Astrocyte of the cerebellum (primary cell): ENCODE data around the gene GABARAP.

ENCODE experiments used
- DNase-seq: peaks from one replicate; pipeline ENCODE4 v3.0.0-alpha.2; 2011; ENCODE audit warnings: low read depth
- H3K4me3 ChIP-seq: 2 replicates; pipeline ENCODE4 v1.5.1; 2011; ENCODE audit warnings: mild to moderate bottlenecking, low read depth, low read length, moderate library complexity
- CTCF ChIP-seq: IDR thresholded peaks from 2 replicates; pipeline ENCODE4 v1.5.1; 2012; ENCODE audit warnings: low read length, low read depth, moderate library complexity, mild to moderate bottlenecking; ENCODE audit errors: missing control alignments
- in situ Hi-C: cut with HindIII; loops from 2 replicates; pipeline ENCODE4 v1.10.0; 2017; ENCODE audit warnings: low sequenced_read_pairs

Gene GABARAP

GRCh38 chr17:7207120-7208001, 34.9 kb downstream of the GABARAP start:
- DNase-seq: no peak
- TF ChIP-seq CTCF: no peak
- no peak overlapping the region for H3K4me3 ChIP-seq
- in situ Hi-C loops: no loop called here

GRCh38 chr17:7205561-7205960, 36.7 kb downstream of the GABARAP start:
- no peak for DNase-seq
- in situ Hi-C loops: no loop called here
- no peak for TF ChIP-seq CTCF
- peak overlapping the region; percentile 48 for H3K4me3 ChIP-seq

DNA sequence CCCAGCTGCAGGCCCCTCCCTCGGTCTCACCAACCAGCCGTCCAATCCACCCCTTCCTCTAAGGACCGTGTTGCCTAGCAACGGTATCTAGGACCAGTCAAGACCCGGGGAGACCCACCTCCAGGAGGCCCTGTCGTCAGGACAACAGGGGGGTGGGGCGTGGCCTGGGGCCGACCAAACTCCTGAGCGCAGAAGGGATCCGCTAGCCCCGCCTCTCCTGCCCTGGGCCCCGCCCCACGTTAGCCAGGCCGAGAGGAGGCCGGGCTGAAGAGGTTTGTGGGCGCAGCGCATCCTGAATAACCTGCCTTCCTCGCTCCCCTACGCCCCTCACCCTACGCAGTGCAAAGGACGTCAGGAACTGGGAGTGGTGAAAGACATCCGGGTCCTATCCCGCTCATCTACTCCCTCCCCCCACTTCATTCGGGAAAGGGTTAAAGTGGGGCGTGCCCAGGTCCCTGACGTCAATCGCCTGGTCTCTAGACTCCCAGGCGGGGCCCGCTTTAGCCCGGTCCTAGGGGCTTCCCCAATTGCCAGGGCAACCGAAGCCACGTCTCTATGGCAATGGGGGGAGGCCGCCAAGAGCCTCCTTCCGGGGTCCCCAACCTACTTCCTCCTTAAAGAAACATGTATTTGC, 37.3 kb downstream of the GABARAP start:
- no peak for TF ChIP-seq CTCF
- peak overlapping the region; percentile 48 for H3K4me3 ChIP-seq
- peak; percentile 67 for DNase-seq
- in situ Hi-C loops: no loop called here

- no peak for TF ChIP-seq CTCF
- peak overlapping the region; percentile 48 for H3K4me3 ChIP-seq
- in situ Hi-C loops: no loop called here
- DNase-seq: no peak
These were observed 37.9 kb downstream of the GABARAP start for GRCh38 chr17:7204336-7204735.

GRCh38 chr17:7203391-7203790, 38.9 kb downstream of the GABARAP start:
- TF ChIP-seq CTCF: no peak
- in situ Hi-C loops: no loop called here
- H3K4me3 ChIP-seq: no peak overlapping the region
- no peak for DNase-seq

GRCh38 chr17:7196651-7197401, 45.4 kb downstream of the GABARAP start:
- no peak for TF ChIP-seq CTCF
- DNase-seq: no peak
- in situ Hi-C loops: no loop called here
- no peak overlapping the region for H3K4me3 ChIP-seq
